Rectal smooth muscle tissue (tissue), 1 donor: ENCODE measurements around the gene B3GLCT.

ENCODE experiments used
- H3K27ac ChIP-seq: one replicate; pipeline ENCODE4 v1.7.0; 2013; ENCODE audit warnings: low read depth, low read length, inconsistent platforms
- H3K27me3 ChIP-seq: one replicate; pipeline ENCODE4 v1.7.0; 2013; ENCODE audit warnings: low read length; ENCODE audit not compliant: control insufficient read depth, insufficient read depth
- H3K36me3 ChIP-seq: one replicate; pipeline ENCODE4 v1.7.0; 2013; ENCODE audit warnings: low read length; ENCODE audit not compliant: control insufficient read depth, insufficient read depth
- H3K4me1 ChIP-seq: one replicate; pipeline ENCODE4 v1.7.0; 2013; ENCODE audit warnings: low read length; ENCODE audit not compliant: control insufficient read depth, insufficient read depth
- H3K4me3 ChIP-seq: one replicate; pipeline ENCODE4 v1.7.0; 2013; ENCODE audit warnings: low read length
- H3K9ac ChIP-seq: one replicate; pipeline ENCODE4 v1.7.0; 2013; ENCODE audit warnings: low read length

Gene B3GLCT

GRCh38 chr13:31199849-31200636 lies at the start of gene B3GLCT:
TSS of gene B3GLCT (plus strand) at chr13:31199975. CDS start at chr13:31200085, 110 bp downstream.
- H3K27me3 ChIP-seq, result no peaks in the 10 kb centered on the region
- peak within 1 kb of the TSS; percentile 69 for H3K4me3 ChIP-seq
- peaks cover 5% of the 10 kb centered on the region for H3K4me1 ChIP-seq
- no peaks in the 10 kb centered on the region for H3K36me3 ChIP-seq
- peak within 1 kb of the TSS; percentile 86 for H3K27ac ChIP-seq
- peak within 1 kb of the TSS; percentile 60 for H3K9ac ChIP-seq

- Histone ChIP-seq H3K9ac (no peak overlapping the region), H3K36me3 (peaks cover 20% of the 10 kb centered on the region), H3K27me3 (no peaks in the 10 kb centered on the region), H3K27ac (no peak overlapping the region), H3K4me3 (no peak overlapping the region), H3K4me1 (no peaks in the 10 kb centered on the region)
Measured at GRCh38 chr13:31150315-31150985, 49.3 kb upstream of the B3GLCT start.

GRCh38 chr13:31151837-31152236 lies 47.9 kb upstream of the B3GLCT start:
- Histone ChIP-seq H3K27ac (no peak overlapping the region), H3K27me3 (no peaks in the 10 kb centered on the region), H3K4me1 (no peaks in the 10 kb centered on the region), H3K9ac (no peak overlapping the region), H3K4me3 (no peak overlapping the region), H3K36me3 (peaks cover 17% of the 10 kb centered on the region)

GRCh38 chr13:31154939-31155338 lies 44.8 kb upstream of the B3GLCT start:
- Histone ChIP-seq H3K4me3 (no peak overlapping the region), H3K36me3 (peaks cover 9% of the 10 kb centered on the region), H3K4me1 (peaks cover 3% of the 10 kb centered on the region), H3K9ac (no peak overlapping the region), H3K27ac (no peak overlapping the region), H3K27me3 (no peaks in the 10 kb centered on the region)

GRCh38 chr13:31159306-31159705 lies 40.5 kb upstream of the B3GLCT start:
- Histone ChIP-seq H3K27me3 (no peaks in the 10 kb centered on the region), H3K36me3 (no peaks in the 10 kb centered on the region), H3K27ac (no peak overlapping the region), H3K4me3 (no peak overlapping the region), H3K9ac (no peak overlapping the region), H3K4me1 (peaks cover 13% of the 10 kb centered on the region)

GRCh38 chr13:31160857-31161556 lies 38.8 kb upstream of the B3GLCT start:
- Histone ChIP-seq H3K9ac (peak overlapping the region; percentile 74), H3K4me1 (peaks cover 13% of the 10 kb centered on the region), H3K4me3 (peak overlapping the region; percentile 92), H3K27ac (peak overlapping the region; percentile 70), H3K36me3 (no peaks in the 10 kb centered on the region), H3K27me3 (no peaks in the 10 kb centered on the region)

- Histone ChIP-seq H3K9ac (peak within 1 kb of the TSS; percentile 74), H3K4me1 (peaks cover 13% of the 10 kb centered on the region), H3K27ac (peak within 1 kb of the TSS; percentile 90), H3K4me3 (peak within 1 kb of the TSS; percentile 94), H3K27me3 (no peaks in the 10 kb centered on the region), H3K36me3 (no peaks in the 10 kb centered on the region)
Measured at GRCh38 chr13:31161557-31162150, 38.1 kb upstream of the B3GLCT start, which contains the start of gene HSPH1. TSS of gene HSPH1 (minus strand) at chr13:31161904. CDS start at chr13:31161582, 322 bp downstream.

GRCh38 chr13:31162151-31163008 lies 37.4 kb upstream of the B3GLCT start:
- H3K36me3 ChIP-seq, result no peaks in the 10 kb centered on the region
- H3K9ac ChIP-seq, result peak overlapping the region; percentile 16
- peaks cover 13% of the 10 kb centered on the region for H3K4me1 ChIP-seq
- peak overlapping the region; percentile 90 for H3K27ac ChIP-seq
- H3K4me3 ChIP-seq, result peak overlapping the region; percentile 94
- no peaks in the 10 kb centered on the region for H3K27me3 ChIP-seq

- no peak overlapping the region for H3K27ac ChIP-seq
- H3K4me3 ChIP-seq, result no peak overlapping the region
- H3K36me3 ChIP-seq, result no peaks in the 10 kb centered on the region
Measured at GRCh38 chr13:31166591-31166990, 33.2 kb upstream of the B3GLCT start.

GRCh38 chr13:31167490-31167889 lies 32.3 kb upstream of the B3GLCT start:
- Histone ChIP-seq H3K4me1 (peaks cover 6% of the 10 kb centered on the region), H3K36me3 (no peaks in the 10 kb centered on the region), H3K4me3 (no peak overlapping the region), H3K9ac (no peak overlapping the region), H3K27ac (no peak overlapping the region), H3K27me3 (no peaks in the 10 kb centered on the region)

More at GRCh38 chr13:31166591-31166990, 33.2 kb upstream of the B3GLCT start:
- H3K27me3 ChIP-seq, result no peaks in the 10 kb centered on the region
- H3K9ac ChIP-seq, result no peak overlapping the region
- peaks cover 6% of the 10 kb centered on the region for H3K4me1 ChIP-seq

- Histone ChIP-seq H3K36me3 (no peaks in the 10 kb centered on the region), H3K27ac (no peak overlapping the region), H3K4me3 (no peak overlapping the region), H3K9ac (no peak overlapping the region), H3K27me3 (no peaks in the 10 kb centered on the region), H3K4me1 (peaks cover under 1% of the 10 kb centered on the region)
Measured at GRCh38 chr13:31168166-31168565, 31.6 kb upstream of the B3GLCT start.
